OCI-LY3 (cell line): ENCODE data around the gene PHACTR2.

Experiments
- H2AFZ ChIP-seq: fragments of 200-600, 300-600 bp; shearing (Covaris generic); 2 replicates; pipeline ENCODE4 v1.6.0; 2014; ENCODE audit warnings: antibody characterized with exemption, low read depth, low read length
- H3K27ac ChIP-seq: fragments of 200-600, 300-600 bp; sonication (generic); 2 replicates; pipeline ENCODE4 v1.5.1; 2014; ENCODE audit warnings: mild to moderate bottlenecking, low read length, moderate library complexity, mixed read lengths
- H3K27me3 ChIP-seq: fragments of 200-600, 300-600 bp; sonication (generic); 2 replicates; pipeline ENCODE4 v1.6.1; 2014; ENCODE audit warnings: low read depth, low read length, mixed read lengths
- H3K36me3 ChIP-seq: fragments of 200-600, 300-600 bp; sonication (generic); replicated peaks from 2 replicates; pipeline ENCODE3; 2014; ENCODE audit warnings: low read depth, low read length, mixed read lengths
- H3K4me1 ChIP-seq: fragments of 300-600, 200-600 bp; sonication (generic); 2 replicates; pipeline ENCODE4 v1.6.1; 2014; ENCODE audit warnings: low read length, mixed read lengths
- H3K4me2 ChIP-seq: fragments of 200-600, 300-600 bp; sonication (generic); 2 replicates; pipeline ENCODE4 v1.6.1; 2014; ENCODE audit warnings: low read length, mixed read lengths
- H3K4me3 ChIP-seq: fragments of 300-600, 200-600 bp; sonication (generic); 2 replicates; pipeline ENCODE4 v1.5.1; 2014; ENCODE audit warnings: antibody characterized with exemption, mild to moderate bottlenecking, low read length, moderate library complexity
- H3K79me2 ChIP-seq: fragments of 300-600, 200-600 bp; shearing (Covaris generic); 2 replicates; pipeline ENCODE4 v1.6.1; 2014; ENCODE audit warnings: mild to moderate bottlenecking, low read length, mixed read lengths
- H3K9ac ChIP-seq: fragments of 300-600, 200-600 bp; shearing (Covaris generic); 2 replicates; pipeline ENCODE4 v1.6.0; 2014; ENCODE audit warnings: mild to moderate bottlenecking, low read length, moderate library complexity
- H3K9me3 ChIP-seq: fragments of 200-600, 300-600 bp; shearing (Covaris generic); 2 replicates; pipeline ENCODE4 v1.6.1; 2014; ENCODE audit warnings: low read length, mixed read lengths; ENCODE audit not compliant: insufficient read depth
- H4K20me1 ChIP-seq: fragments of 200-600, 300-600 bp; sonication (generic); 2 replicates; pipeline ENCODE4 v1.6.1; 2016; ENCODE audit warnings: low read length, mixed read lengths; ENCODE audit not compliant: insufficient read depth
- EZH2phosphoT487 ChIP-seq: fragments of 200-600 bp; shearing (Covaris generic); IDR thresholded peaks from 2 replicates; pipeline ENCODE4 v1.6.1; 2018; ENCODE audit warnings: antibody characterized with exemption, mixed run types, low read depth
- TF ChIP-seq, protein P1 (sequence below): fragments of 200-600, 300-600 bp; sonication (generic); IDR thresholded peaks from 2 replicates; pipeline ENCODE4 v1.5.1; 2014; ENCODE audit warnings: antibody characterized with exemption, low read length, low read depth

PHACTR2 gene

GRCh38 chr6:143759666-143760065, 81.9 kb downstream of the PHACTR2 start:
- H3K4me1 ChIP-seq, result no peaks in the 10 kb centered on the region

DNA sequence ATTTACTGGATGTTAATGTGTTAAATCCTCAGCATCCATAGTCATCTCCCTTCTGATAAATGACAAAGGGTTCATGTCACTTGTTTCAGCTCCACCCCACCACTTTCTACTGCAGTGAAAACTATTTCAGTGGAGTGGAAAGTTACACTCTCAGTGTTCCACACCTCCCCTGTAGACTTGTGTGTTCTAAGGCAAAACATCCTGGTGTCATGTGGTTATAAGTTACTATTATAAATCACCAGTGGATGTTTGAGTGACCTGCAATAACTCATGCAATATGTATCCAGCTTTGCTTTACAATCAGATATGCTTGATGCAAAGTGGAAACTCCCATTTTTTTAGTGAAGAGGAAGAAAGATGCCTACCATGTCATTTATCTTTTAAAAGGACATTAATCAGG, 83.3 kb downstream of the PHACTR2 start:
- Histone ChIP-seq H3K79me2 (no peaks in the 10 kb centered on the region), H3K4me2 (no peak overlapping the region), H3K4me1 (no peaks in the 10 kb centered on the region), H2AFZ (no peak overlapping the region), H3K9me3 (no peaks in the 10 kb centered on the region), H3K27me3 (no peaks in the 10 kb centered on the region), H3K9ac (no peak overlapping the region), H4K20me1 (no peaks in the 10 kb centered on the region), H3K27ac (no peak overlapping the region), H3K36me3 (peaks cover 3% of the 10 kb centered on the region), H3K4me3 (no peak overlapping the region)
- TF ChIP-seq, protein P1, sequence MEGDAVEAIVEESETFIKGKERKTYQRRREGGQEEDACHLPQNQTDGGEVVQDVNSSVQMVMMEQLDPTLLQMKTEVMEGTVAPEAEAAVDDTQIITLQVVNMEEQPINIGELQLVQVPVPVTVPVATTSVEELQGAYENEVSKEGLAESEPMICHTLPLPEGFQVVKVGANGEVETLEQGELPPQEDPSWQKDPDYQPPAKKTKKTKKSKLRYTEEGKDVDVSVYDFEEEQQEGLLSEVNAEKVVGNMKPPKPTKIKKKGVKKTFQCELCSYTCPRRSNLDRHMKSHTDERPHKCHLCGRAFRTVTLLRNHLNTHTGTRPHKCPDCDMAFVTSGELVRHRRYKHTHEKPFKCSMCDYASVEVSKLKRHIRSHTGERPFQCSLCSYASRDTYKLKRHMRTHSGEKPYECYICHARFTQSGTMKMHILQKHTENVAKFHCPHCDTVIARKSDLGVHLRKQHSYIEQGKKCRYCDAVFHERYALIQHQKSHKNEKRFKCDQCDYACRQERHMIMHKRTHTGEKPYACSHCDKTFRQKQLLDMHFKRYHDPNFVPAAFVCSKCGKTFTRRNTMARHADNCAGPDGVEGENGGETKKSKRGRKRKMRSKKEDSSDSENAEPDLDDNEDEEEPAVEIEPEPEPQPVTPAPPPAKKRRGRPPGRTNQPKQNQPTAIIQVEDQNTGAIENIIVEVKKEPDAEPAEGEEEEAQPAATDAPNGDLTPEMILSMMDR, result no peak
- TF ChIP-seq EZH2phosphoT487, result no peak

More at GRCh38 chr6:143759666-143760065, 81.9 kb downstream of the PHACTR2 start:
- no peak for TF ChIP-seq EZH2phosphoT487
- TF ChIP-seq, protein P1, result no peak
- no peaks in the 10 kb centered on the region for H3K79me2 ChIP-seq
- no peak overlapping the region for H3K4me2 ChIP-seq
- H2AFZ ChIP-seq, result no peak overlapping the region
- H3K4me3 ChIP-seq, result no peak overlapping the region
- H3K27me3 ChIP-seq, result no peaks in the 10 kb centered on the region
- no peak overlapping the region for H3K27ac ChIP-seq
- H3K36me3 ChIP-seq, result no peaks in the 10 kb centered on the region
- no peaks in the 10 kb centered on the region for H4K20me1 ChIP-seq
- no peak overlapping the region for H3K9ac ChIP-seq
- no peaks in the 10 kb centered on the region for H3K9me3 ChIP-seq

DNA sequence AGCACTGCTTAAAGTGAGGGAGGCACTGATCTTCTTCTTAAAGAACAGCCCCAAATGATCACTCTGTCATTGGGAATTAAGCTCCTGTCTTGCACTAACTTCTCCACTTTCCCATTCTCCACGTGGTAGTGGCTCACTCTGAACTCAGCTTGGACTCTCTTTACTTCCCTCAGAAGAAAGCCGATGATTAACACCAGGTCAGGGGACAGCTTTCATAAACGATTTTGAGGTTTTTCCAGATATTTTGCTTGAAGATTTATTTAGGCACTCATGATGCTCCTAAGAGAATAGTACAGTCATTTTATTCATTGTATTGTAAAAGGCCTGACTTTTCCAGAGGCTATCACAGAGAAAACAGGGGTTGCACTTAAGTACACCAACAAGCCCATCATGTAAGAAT, 84.4 kb downstream of the PHACTR2 start:
- no peak overlapping the region for H2AFZ ChIP-seq
- H3K9ac ChIP-seq, result no peak overlapping the region
- no peaks in the 10 kb centered on the region for H3K4me1 ChIP-seq
- H3K79me2 ChIP-seq, result no peaks in the 10 kb centered on the region
- H3K4me3 ChIP-seq, result no peak overlapping the region
- no peaks in the 10 kb centered on the region for H3K9me3 ChIP-seq
- no peak overlapping the region for H3K4me2 ChIP-seq
- H3K36me3 ChIP-seq, result peaks cover 3% of the 10 kb centered on the region
- no peaks in the 10 kb centered on the region for H3K27me3 ChIP-seq
- H3K27ac ChIP-seq, result no peak overlapping the region
- no peak for TF ChIP-seq EZH2phosphoT487
- no peaks in the 10 kb centered on the region for H4K20me1 ChIP-seq

GRCh38 chr6:143765422-143766184, 87.8 kb downstream of the PHACTR2 start:
- TF ChIP-seq, protein P1, result no peak
- TF ChIP-seq EZH2phosphoT487, result no peak
- Histone ChIP-seq H2AFZ (no peak overlapping the region), H3K79me2 (no peaks in the 10 kb centered on the region), H3K36me3 (peaks cover 3% of the 10 kb centered on the region), H3K9ac (no peak overlapping the region), H3K4me1 (no peaks in the 10 kb centered on the region), H3K4me2 (no peak overlapping the region), H4K20me1 (no peaks in the 10 kb centered on the region), H3K9me3 (no peaks in the 10 kb centered on the region), H3K4me3 (no peak overlapping the region), H3K27ac (no peak overlapping the region), H3K27me3 (no peaks in the 10 kb centered on the region)
